Amniotic stem cell (primary cell): Measurements from ENCODE around the gene CD276.
A peak's percentile ranks its signal among the peaks of the same experiment; 100 is the strongest.
"Not testable (repeated sequence)": the region's sequence is repeated elsewhere in the genome, so short reads cannot be mapped to it uniquely, and the experiment has no call there.

ENCODE experiments used
- DNase-seq: peaks from one replicate; lab custom pipeline; 2025; lab: John Stamatoyannopoulos, UW

CD276 gene

GRCh38 chr15:73684581-73685455 lies 635 bp downstream of the CD276 start:
- no peak for DNase-seq

GRCh38 chr15:73685981-73686380 lies 1.8 kb downstream of the CD276 start:
- no peak for DNase-seq

- DNase-seq: peak; percentile 71
These were observed 2.6 kb downstream of the CD276 start for GRCh38 chr15:73686781-73687256.

GRCh38 chr15:73687351-73687750 lies 3.2 kb downstream of the CD276 start:
- no peak for DNase-seq

- DNase-seq: no peak
These were observed 4.3 kb downstream of the CD276 start for GRCh38 chr15:73688455-73688854.

GRCh38 chr15:73691396-73691795 lies 7.2 kb downstream of the CD276 start:
- no peak for DNase-seq

GRCh38 chr15:73694419-73694818 lies 10.2 kb downstream of the CD276 start:
- no peak for DNase-seq

- DNase-seq: no peak
These were observed 11.8 kb downstream of the CD276 start for GRCh38 chr15:73695773-73696640.

GRCh38 chr15:73696641-73697001 lies 12.4 kb downstream of the CD276 start:
- no peak for DNase-seq

GRCh38 chr15:73697033-73697467 lies 12.9 kb downstream of the CD276 start:
- DNase-seq: peak; percentile 66

GRCh38 chr15:73699249-73700040 lies 15.3 kb downstream of the CD276 start:
- no peak for DNase-seq

GRCh38 chr15:73700041-73700842 lies 16.1 kb downstream of the CD276 start:
- DNase-seq: peak; percentile 80

- not testable (repeated sequence) for DNase-seq
These were observed 18.4 kb downstream of the CD276 start for GRCh38 chr15:73702311-73703239.

GRCh38 chr15:73703601-73704000 lies 19.4 kb downstream of the CD276 start:
- DNase-seq: not testable (repeated sequence)

GRCh38 chr15:73704142-73704868 lies 20.1 kb downstream of the CD276 start:
- not testable (repeated sequence) for DNase-seq

- DNase-seq: no peak
These were observed 20.9 kb downstream of the CD276 start for GRCh38 chr15:73704869-73705645.

GRCh38 chr15:73708691-73709090 lies 24.5 kb downstream of the CD276 start:
- DNase-seq: no peak

- no peak for DNase-seq
These were observed 25.1 kb downstream of the CD276 start for GRCh38 chr15:73709241-73709640.
